A549 (cell line): Measurements from ENCODE around the gene ZNF497. TPM values are rescaled to one million over a fixed set of nuclear protein-coding genes. Genes with fewer than 3 reads are reported as not detected.

Experiments used
- ATAC-seq, 2 experiments: fragments of 200-7000 bp in 1 of 2; fragments of >200 bp in 1 of 2; cut with Nextera tagmentation in 1 of 2; cut with Tn5 transposase in 1 of 2; 3 replicates each; pipeline versions ENCODE4 v1.8.0 to v1.9.1; 2018 to 2020; ENCODE audit warnings: mild to moderate bottlenecking in 1 of 2, moderate library complexity in 1 of 2
- CTCF ChIA-PET: fragments of 300-600 bp; sonication (Branson Sonifier 250); formaldehyde crosslinking; extraction: SDS; loops from one replicate; lab custom pipeline; 2021; ENCODE audit warnings: antibody characterized with exemption, inconsistent platforms; lab: Yijun Ruan, JAX
- POLR2A ChIA-PET: fragments of 350-600 bp; formaldehyde crosslinking; extraction: SDS; loops from one replicate; lab custom pipeline; 2021; ENCODE audit warnings: antibody characterized with exemption, inconsistent platforms; lab: Yijun Ruan, JAX
- DNase-seq, 2 experiments: peaks; one replicate each; pipeline versions ENCODE4 v3.0.0 to v3.0.0-alpha.2; 2011 to 2016; ENCODE audit warnings: low read depth in 1 of 2, low spot score in 1 of 2
- FAIRE-seq: peaks from 2 replicates; lab custom pipeline; 2011; peaks lifted over from hg19 to GRCh38; lab: Jason Lieb, UNC
- H3K27ac ChIP-seq, 2 experiments: fragments of >200 bp; sonication (Bioruptor Twin); formaldehyde crosslinking; 3 replicates each; pipeline ENCODE4 v1.5.1; 2016 to 2017
- H3K4me1 ChIP-seq: fragments of >200 bp; sonication (Bioruptor Twin); formaldehyde crosslinking; 3 replicates; pipeline ENCODE4 v1.6.1; 2016
- H3K4me2 ChIP-seq: fragments of >200 bp; sonication (Bioruptor Twin); formaldehyde crosslinking; 3 replicates; pipeline ENCODE4 v1.6.1; 2016
- H3K4me3 ChIP-seq: fragments of >200 bp; sonication (Bioruptor Twin); formaldehyde crosslinking; 3 replicates; pipeline ENCODE4 v1.5.1; 2016
- H3K9me3 ChIP-seq: fragments of >200 bp; sonication (Bioruptor Twin); formaldehyde crosslinking; 3 replicates; pipeline ENCODE4 v1.6.1; 2016
- BCL3 ChIP-seq: fragments of >200 bp; sonication (Bioruptor Twin); formaldehyde crosslinking; IDR thresholded peaks from 3 replicates; pipeline ENCODE4 v1.6.1; 2016
- BHLHE40 ChIP-seq: IDR thresholded peaks from 2 replicates; pipeline ENCODE4 v1.6.1; 2012; ENCODE audit warnings: low read depth, low read length, inconsistent platforms
- CBX2 ChIP-seq: fragments of 200-600 bp; sonication (generic); IDR thresholded peaks from 2 replicates; pipeline ENCODE4 v1.6.1; 2016; ENCODE audit warnings: low read depth, mild to moderate bottlenecking, borderline replicate concordance
- CEBPB ChIP-seq, 2 experiments: fragments of >200 bp in 1 of 2; sonication (Bioruptor Twin) in 1 of 2; formaldehyde crosslinking in 1 of 2; IDR thresholded peaks; 2 replicates each; pipeline ENCODE4 v1.6.1; 2012 to 2016
- EP300 ChIP-seq, 2 experiments: fragments of >200 bp; sonication (Bioruptor Twin); formaldehyde crosslinking; IDR thresholded peaks; 2 replicates in 1 of 2; 3 replicates in 1 of 2; pipeline ENCODE4 v1.6.1; 2016 to 2017
- HDAC2 ChIP-seq: fragments of 200-600 bp; sonication (generic); IDR thresholded peaks from 2 replicates; pipeline ENCODE4 v1.6.1; 2016
- HOXA7 ChIP-seq: fragments of 250-450 bp; sonication (Bioruptor Pico); IDR thresholded peaks from 2 replicates; pipeline ENCODE4 v1.5.0; 2020; ENCODE audit warnings: mild to moderate bottlenecking, moderate library complexity
- MAX ChIP-seq: IDR thresholded peaks from 2 replicates; pipeline ENCODE4 v1.6.1; 2012
- MAZ ChIP-seq: fragments of 150-350 bp; IDR thresholded peaks from 2 replicates; pipeline ENCODE4 v1.6.1; 2014; ENCODE audit warnings: antibody characterized with exemption, low read depth, low read length, borderline replicate concordance
- MYC ChIP-seq: IDR thresholded peaks from 2 replicates; pipeline ENCODE4 v1.6.1; 2012; ENCODE audit warnings: mild to moderate bottlenecking, inconsistent platforms, low read length, improper control_type of control experiment, borderline replicate concordance
- NFE2L2 ChIP-seq: fragments of 150-350 bp; conservative IDR thresholded peaks from 2 replicates; pipeline ENCODE4 v1.6.1; 2014; ENCODE audit warnings: low read length
- NPAS2 ChIP-seq: fragments of 250-450 bp; sonication (Bioruptor Pico); IDR thresholded peaks from 2 replicates; pipeline ENCODE4 v1.8.0; 2022; ENCODE audit warnings: mild to moderate bottlenecking, moderate library complexity, borderline replicate concordance
- PHF8 ChIP-seq: fragments of 200-600 bp; sonication (generic); IDR thresholded peaks from 2 replicates; pipeline ENCODE4 v1.6.1; 2016; ENCODE audit warnings: low read depth, mild to moderate bottlenecking, antibody characterized with exemption, moderate library complexity, borderline replicate concordance
- POLR2AphosphoS2 ChIP-seq: conservative IDR thresholded peaks from 2 replicates; pipeline ENCODE4 v1.6.1; 2012; ENCODE audit warnings: low read length, improper control_type of control experiment, inconsistent platforms
- REST ChIP-seq: fragments of 200-600 bp; sonication (generic); IDR thresholded peaks from 2 replicates; pipeline ENCODE4 v1.6.1; 2016; ENCODE audit warnings: antibody characterized with exemption, mild to moderate bottlenecking, moderate library complexity
- RFX5 ChIP-seq: fragments of 450-650 bp; IDR thresholded peaks from 2 replicates; pipeline ENCODE4 v1.7.1; 2014; ENCODE audit warnings: antibody characterized with exemption, mild to moderate bottlenecking, moderate library complexity
- SREBF2 ChIP-seq: fragments of 450-650 bp; IDR thresholded peaks from 2 replicates; pipeline ENCODE4 v1.6.1; 2014; ENCODE audit warnings: mild to moderate bottlenecking, moderate library complexity
- TFCP2L1 ChIP-seq: fragments of 250-450 bp; sonication (Bioruptor Pico); IDR thresholded peaks from 2 replicates; pipeline ENCODE4 v1.5.0; 2021; ENCODE audit warnings: mild to moderate bottlenecking
- TP53 ChIP-seq: fragments of 250-450 bp; sonication (Bioruptor Pico); IDR thresholded peaks from 2 replicates; pipeline ENCODE4 v1.5.0; 2021; ENCODE audit warnings: mild to moderate bottlenecking, moderate library complexity
- ZFP36 ChIP-seq: fragments of 450-650 bp; IDR thresholded peaks from 2 replicates; pipeline ENCODE4 v1.6.1; 2014; ENCODE audit warnings: borderline replicate concordance; ENCODE audit not compliant: partially characterized antibody
- ZNF302 ChIP-seq: fragments of 250-450 bp; sonication (Bioruptor Pico); IDR thresholded peaks from 2 replicates; pipeline ENCODE4 v1.9.0; 2021; ENCODE audit warnings: inconsistent platforms, mild to moderate bottlenecking, moderate library complexity
- WGBS: methylation state at CpG from one replicate; pipeline ENCODE4 v1.1.6; 2017; ENCODE audit errors: missing lambda C conversion rate; 5-methylcytosine and 5-hydroxymethylcytosine counted together
- polyA plus RNA-seq, 4 experiments: library from polyadenylated mRNA; depleted of rRNA in 3 of 4; stranded (reverse); fragments of >200 nt; fragmentation: RNase III in 1 of 4; extraction: RNeasy Plus Mini Kit Qiagen cat#74134 plus additional on column Dnase treatment in 1 of 4; gene quantifications; 2 replicates in 3 of 4; 3 replicates in 1 of 4; pipeline ENCODE4 v1.2.3, GENCODE V29; 2011 to 2017
- TF ChIP-seq, protein P1 (sequence below): fragments of 250-450 bp; sonication (Bioruptor Pico); IDR thresholded peaks from 2 replicates; pipeline ENCODE4 v1.5.0; 2020; ENCODE audit warnings: low read depth, mild to moderate bottlenecking, moderate library complexity

The ZNF497 gene
- polyA plus RNA-seq, 2 of the 4 experiments (the other 2 are of a cell fraction): 1.1 to 2.0 TPM

GRCh38 chr19:58396691-58397532, 34.4 kb upstream of the ZNF497 start:
- no peaks in the 10 kb centered on the region for H3K9me3 ChIP-seq
- TF ChIP-seq POLR2AphosphoS2 (no peak), RFX5 (no peak), TFCP2L1 (no peak), EP300 (IDR thresholded peaks at IDR 0.05) (no peak), MAZ (no peak), ZNF302 (CRISPR knock-in tag) (no peak), NFE2L2 (no peak), ZFP36 (no peak), MYC (no peak), TP53 (CRISPR knock-in tag) (no peak), SREBF2 (no peak), CEBPB (IDR thresholded peaks at IDR 0.05) (no peak), PHF8 (no peak)
- H3K4me2 ChIP-seq: no peak overlapping the region
- no peak overlapping the region for H3K27ac ChIP-seq
- ChIA-PET CTCF (interaction anchor here (0.9 kb wide), 1 partner anchor 123 kb away, joined by 3 read pairs; the partner anchor contains the start of gene ZBTB45), POLR2A (no interaction called here)
- ATAC-seq: no peak; a peak in 1 of 6 replicates
- no peak for FAIRE-seq
- H3K4me3 ChIP-seq: no peak overlapping the region
- peaks cover 30% of the 10 kb centered on the region for H3K4me1 ChIP-seq
- WGBS: 95% methylated on average over 50 of the region's 58 CpGs
- no peak for DNase-seq

- ATAC-seq: peak; percentile 13 to 21; a peak in 5 of 6 replicates
- H3K4me3 ChIP-seq: no peak overlapping the region
- no peaks in the 10 kb centered on the region for H3K9me3 ChIP-seq
- CTCF ChIA-PET: no interaction called here
- WGBS: 95% methylated on average over 62 of the region's 75 CpGs
- no peak; the same call in 1 of the 2 replicates for TF ChIP-seq HOXA7
- TF ChIP-seq HDAC2: no peak
- 0 out of 2 replicates have a peak, but pooled peaks have one; percentile 27 for TF ChIP-seq TP53 (CRISPR knock-in tag)
- TF ChIP-seq MAX: no peak
- peak; percentile 89 for TF ChIP-seq POLR2AphosphoS2
- TF ChIP-seq SREBF2: no peak
- TF ChIP-seq MYC: no peak
- no peak for TF ChIP-seq NPAS2 (CRISPR knock-in tag)
- no peak for DNase-seq
- POLR2A ChIA-PET: no interaction called here
- no peak overlapping the region for H3K27ac ChIP-seq
- no peak overlapping the region for H3K4me2 ChIP-seq
- H3K4me1 ChIP-seq: peaks cover 29% of the 10 kb centered on the region
- FAIRE-seq: no peak
Observed at GRCh38 chr19:58395979-58396627, 33.6 kb upstream of the ZNF497 start.

- Histone ChIP-seq H3K9me3 (no peaks in the 10 kb centered on the region), H3K4me1 (peaks cover 28% of the 10 kb centered on the region), H3K4me2 (no peak within 1 kb of the TSS; the same call in 2 of the 3 replicates), H3K4me3 (no peak within 1 kb of the TSS), H3K27ac (peak within 1 kb of the TSS in 1 of 2 experiments; percentile 3; a peak in 2 of 6 replicates)
- POLR2A ChIA-PET: interaction anchor here (1.0 kb wide), 1 partner anchor 148 kb away, joined by 3 read pairs; no protein-coding TSS in a partner anchor
- FAIRE-seq (no peak), ATAC-seq (peak; percentile 37 to 43), DNase-seq (peak in 1 of 2 experiments; percentile 49)
- 68% methylated on average over 19 of the region's 21 CpGs for WGBS
- CTCF ChIA-PET: interaction anchor here (1.0 kb wide), 1 partner anchor 124 kb away, joined by 4 read pairs; no protein-coding TSS in a partner anchor
- TF ChIP-seq CBX2: no peak
- no peak for TF ChIP-seq HDAC2
- TF ChIP-seq, protein P1, sequence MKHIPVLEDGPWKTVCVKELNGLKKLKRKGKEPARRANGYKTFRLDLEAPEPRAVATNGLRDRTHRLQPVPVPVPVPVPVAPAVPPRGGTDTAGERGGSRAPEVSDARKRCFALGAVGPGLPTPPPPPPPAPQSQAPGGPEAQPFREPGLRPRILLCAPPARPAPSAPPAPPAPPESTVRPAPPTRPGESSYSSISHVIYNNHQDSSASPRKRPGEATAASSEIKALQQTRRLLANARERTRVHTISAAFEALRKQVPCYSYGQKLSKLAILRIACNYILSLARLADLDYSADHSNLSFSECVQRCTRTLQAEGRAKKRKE (CRISPR knock-in tag): no peak
- no peak for TF ChIP-seq BHLHE40
- TF ChIP-seq REST: no peak
- no peak for TF ChIP-seq BCL3
Observed at GRCh38 chr19:58395220-58395978, 32.8 kb upstream of the ZNF497 start, which contains the start of gene RNF225. Gene RNF225 (plus strand): TSS chr19:58395656. CDS start chr19:58396090, 434 bp downstream.
